GM06990 (cell line): ENCODE results near the gene HRH1.
"Not testable (repeated sequence)": the region's sequence is repeated elsewhere in the genome, so short reads cannot be mapped to it uniquely, and the experiment has no call there.

Source experiments
- DNase-seq: peaks from one replicate; pipeline ENCODE4 v3.0.0-alpha.2; 2011; ENCODE audit not compliant: insufficient read length; ENCODE audit errors: extremely low read depth
- H3K27me3 ChIP-seq: replicated peaks from 2 replicates; pipeline ENCODE4 v1.6.0; 2011; ENCODE audit warnings: low read length; ENCODE audit not compliant: control insufficient read depth, insufficient read depth
- H3K36me3 ChIP-seq: 2 replicates; pipeline ENCODE4 v1.5.1; 2011; ENCODE audit warnings: low read length; ENCODE audit not compliant: control insufficient read depth, insufficient read depth
- H3K4me3 ChIP-seq: replicated peaks from 2 replicates; pipeline ENCODE4 v1.5.1; 2011; ENCODE audit warnings: low read depth, mild to moderate bottlenecking, control low read depth, low read length
- CTCF ChIP-seq: IDR thresholded peaks from 2 replicates; pipeline ENCODE4 v1.5.1; 2011; ENCODE audit warnings: low read length, control low read depth, mild to moderate bottlenecking, inconsistent platforms; ENCODE audit not compliant: insufficient read depth, poor library complexity, severe bottlenecking

Gene HRH1

GRCh38 chr3:11213810-11214450, 59.6 kb downstream of the HRH1 start:
- Histone ChIP-seq H3K27me3 (no peaks in the 10 kb centered on the region; the same call in none of the 2 replicates), H3K4me3 (no peak overlapping the region), H3K36me3 (no peaks in the 10 kb centered on the region)
- DNase-seq: no peak
- TF ChIP-seq CTCF: no peak

GRCh38 chr3:11214451-11214978, 60.2 kb downstream of the HRH1 start:
- TF ChIP-seq CTCF: no peak
- Histone ChIP-seq H3K27me3 (no peaks in the 10 kb centered on the region; the same call in none of the 2 replicates), H3K36me3 (no peaks in the 10 kb centered on the region), H3K4me3 (no peak overlapping the region)
- no peak for DNase-seq

- H3K4me3 ChIP-seq, DNase-seq, H3K27me3 ChIP-seq, H3K36me3 ChIP-seq: not testable (repeated sequence)
Observed at GRCh38 chr3:11217370-11217769, 63.1 kb downstream of the HRH1 start.

- no peak for TF ChIP-seq CTCF
- H3K4me3 ChIP-seq: no peak overlapping the region
- no peak for DNase-seq
- no peaks in the 10 kb centered on the region for H3K36me3 ChIP-seq
- H3K27me3 ChIP-seq: no peaks in the 10 kb centered on the region; the same call in 1 of the 2 replicates
Observed at GRCh38 chr3:11220230-11220629, 65.9 kb downstream of the HRH1 start.

- TF ChIP-seq CTCF: no peak
- Histone ChIP-seq H3K27me3 (no peaks in the 10 kb centered on the region; the same call in 1 of the 2 replicates), H3K36me3 (no peaks in the 10 kb centered on the region), H3K4me3 (no peak overlapping the region)
- no peak for DNase-seq
Observed at GRCh38 chr3:11221818-11222415, 67.6 kb downstream of the HRH1 start.

GRCh38 chr3:11224010-11224409, 69.7 kb downstream of the HRH1 start:
- Histone ChIP-seq H3K36me3 (no peaks in the 10 kb centered on the region), H3K27me3 (no peaks in the 10 kb centered on the region), H3K4me3 (no peak overlapping the region)
- DNase-seq: no peak
- TF ChIP-seq CTCF: no peak
